PC-3 (cell line): ENCODE results near the gene TRPM5. TPM values are rescaled to one million over a fixed set of nuclear protein-coding genes. Genes with fewer than 3 reads are reported as not detected.
"Not testable (repeated sequence)": the region's sequence is repeated elsewhere in the genome, so short reads cannot be mapped to it uniquely, and the experiment has no call there.

Experiments used
- ATAC-seq: fragments of 200-7000 bp; cut with Tn5 transposase; 2 replicates; pipeline ENCODE4 v1.9.1; 2020; ENCODE audit warnings: mild to moderate bottlenecking, moderate library complexity
- BruUV-seq: library from RNA; stranded (reverse); fragments of 400-500 nt; replicated peaks from 2 replicates; lab custom pipeline; 2021; lab: Mats Ljungman, UMichigan
- CTCF ChIA-PET: fragments of 300-600 bp; sonication (Branson Sonifier 250); formaldehyde crosslinking; loops from one replicate; lab custom pipeline; 2022; ENCODE audit warnings: antibody characterized with exemption; lab: Charles Lee
- POLR2A ChIA-PET: fragments of 300-600 bp; sonication (Branson Sonifier 250); formaldehyde crosslinking; loops from one replicate; lab custom pipeline; 2022; ENCODE audit warnings: antibody characterized with exemption; ENCODE audit not compliant: unreplicated experiment; lab: Charles Lee
- DNase-seq: peaks from one replicate; pipeline ENCODE4 v3.0.0-alpha.2; 2015
- H2AFZ ChIP-seq: fragments of 300-600 bp; sonication (generic); 2 replicates; pipeline ENCODE4 v1.6.0; 2016; ENCODE audit warnings: antibody characterized with exemption, low read length
- H3F3A ChIP-seq: fragments of 300-600 bp; sonication (generic); one replicate; pipeline ENCODE4 v1.6.0; 2017; ENCODE audit warnings: antibody characterized with exemption, low read length, control low read depth, mild to moderate bottlenecking; ENCODE audit not compliant: unreplicated experiment
- H3K27ac ChIP-seq: fragments of 300-600 bp; sonication (generic); 2 replicates; pipeline ENCODE4 v1.5.1; 2016; ENCODE audit warnings: mild to moderate bottlenecking, low read length
- H3K27me3 ChIP-seq: fragments of 300-600 bp; sonication (generic); 2 replicates; pipeline ENCODE4 v1.6.1; 2016; ENCODE audit warnings: low read length, mixed read lengths
- H3K36me3 ChIP-seq: fragments of 300-600 bp; sonication (generic); 2 replicates; pipeline ENCODE4 v1.6.1; 2016; ENCODE audit warnings: low read depth, mixed run types, low read length, mixed read lengths
- H3K4me1 ChIP-seq: fragments of 300-600 bp; sonication (generic); 2 replicates; pipeline ENCODE4 v1.5.1; 2016; ENCODE audit warnings: low read length; ENCODE audit not compliant: insufficient read depth
- H3K4me2 ChIP-seq: fragments of 300-600 bp; sonication (generic); 2 replicates; pipeline ENCODE4 v1.6.0; 2016; ENCODE audit warnings: low read length
- H3K4me3 ChIP-seq: fragments of 300-600 bp; sonication (generic); 2 replicates; pipeline ENCODE4 v1.5.1; 2016; ENCODE audit warnings: mild to moderate bottlenecking, low read length, mixed read lengths
- H3K79me2 ChIP-seq: fragments of 300-600 bp; sonication (generic); 2 replicates; pipeline ENCODE4 v1.6.1; 2017; ENCODE audit warnings: low read length, mixed read lengths
- H3K9ac ChIP-seq: fragments of 300-600 bp; sonication (generic); 2 replicates; pipeline ENCODE4 v1.6.0; 2016; ENCODE audit warnings: mild to moderate bottlenecking, low read length
- H3K9me2 ChIP-seq: fragments of 300-600 bp; sonication (generic); replicated peaks from 2 replicates; pipeline ENCODE4 v1.6.1; 2016; ENCODE audit warnings: mixed run types, low read length, mixed read lengths
- H3K9me3 ChIP-seq: fragments of 300-600 bp; sonication (generic); 2 replicates; pipeline ENCODE4 v1.6.1; 2016; ENCODE audit warnings: low read length, mixed read lengths
- H4K20me1 ChIP-seq: fragments of 300-600 bp; sonication (generic); 2 replicates; pipeline ENCODE4 v1.6.1; 2016; ENCODE audit warnings: low read length, mixed read lengths
- EZH2 ChIP-seq: fragments of 300-600 bp; sonication (generic); IDR thresholded peaks from one replicate; pipeline ENCODE4 v1.6.1; 2017; ENCODE audit warnings: antibody characterized with exemption, mild to moderate bottlenecking, low read length; ENCODE audit not compliant: unreplicated experiment
- EZH2phosphoT487 ChIP-seq: fragments of 300-600 bp; sonication (generic); IDR thresholded peaks from 2 replicates; pipeline ENCODE4 v1.6.1; 2018; ENCODE audit warnings: mild to moderate bottlenecking, antibody characterized with exemption, low read length, borderline replicate concordance
- intact Hi-C: fragments of 100-400 bp; cut with micrococcal nuclease; formaldehyde crosslinking; loops from 2 replicates; pipeline ENCODE4 v1.9.0; 2023
- total RNA-seq: library from RNA; depleted of rRNA; stranded (reverse); fragments of >200 nt; gene quantifications from 2 replicates; pipeline ENCODE4 v1.2.3, GENCODE V29; 2014
- TF ChIP-seq, protein P1 (sequence below): fragments of 300-600 bp; sonication (generic); conservative IDR thresholded peaks from 2 replicates; pipeline ENCODE4 v1.5.1; 2017; ENCODE audit warnings: antibody characterized with exemption, low read depth, mild to moderate bottlenecking, low read length

Gene TRPM5
- total RNA-seq, 1 experiment from 2014 or later, result not detected

DNA sequence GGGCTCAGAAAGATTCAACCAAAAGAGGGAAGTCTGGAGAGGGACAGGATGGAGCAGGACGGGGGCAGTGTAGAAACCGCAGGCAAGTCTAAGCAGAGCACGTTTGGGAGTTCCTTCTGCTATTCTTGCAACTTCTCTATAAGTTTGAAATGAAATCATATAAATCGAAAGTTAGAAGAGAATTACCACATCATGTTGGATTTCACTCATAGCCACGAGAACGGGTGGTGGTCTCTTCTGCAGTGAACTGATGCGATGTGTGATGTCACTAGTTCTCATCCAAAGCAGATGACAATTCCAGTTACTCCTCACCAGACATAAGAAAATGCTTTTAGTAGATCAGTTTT is 36.5 kb upstream of the TRPM5 start:
- intact Hi-C loops, result no loop called here
- POLR2A ChIA-PET, result no interaction called here
- H3K4me3 ChIP-seq, result no peak overlapping the region

GRCh38 chr11:2480067-2480873 is 36.0 kb upstream of the TRPM5 start:
- CTCF ChIA-PET, result interaction anchor here (0.5 kb wide), 1 partner anchor 306 kb away, joined by 3 read pairs; no protein-coding TSS in a partner anchor
- H2AFZ ChIP-seq, H3K36me3 ChIP-seq, H3K4me3 ChIP-seq, POLR2A ChIA-PET, H3K9me3 ChIP-seq, intact Hi-C loops, H3K4me1 ChIP-seq, H3K9ac ChIP-seq, ATAC-seq, H3K9me2 ChIP-seq, H4K20me1 ChIP-seq, DNase-seq, H3K79me2 ChIP-seq, H3K27ac ChIP-seq, H3K4me2 ChIP-seq, H3F3A ChIP-seq, BruUV-seq: not testable (repeated sequence)
- H3K27me3 ChIP-seq, result peaks cover 14% of the 10 kb centered on the region; the same call in 1 of the 2 replicates

More for the DNA sequence above, 36.5 kb upstream of the TRPM5 start:
- BruUV-seq, result no TSS peak
- no peak overlapping the region for H3K27ac ChIP-seq
- no peaks in the 10 kb centered on the region for H3K9me2 ChIP-seq
- H3K36me3 ChIP-seq, result no peaks in the 10 kb centered on the region
- no peaks in the 10 kb centered on the region for H3K79me2 ChIP-seq
- DNase-seq (no peak), ATAC-seq (no peak)
- no peak for TF ChIP-seq EZH2phosphoT487
- no peak for TF ChIP-seq EZH2
- TF ChIP-seq, protein P1, sequence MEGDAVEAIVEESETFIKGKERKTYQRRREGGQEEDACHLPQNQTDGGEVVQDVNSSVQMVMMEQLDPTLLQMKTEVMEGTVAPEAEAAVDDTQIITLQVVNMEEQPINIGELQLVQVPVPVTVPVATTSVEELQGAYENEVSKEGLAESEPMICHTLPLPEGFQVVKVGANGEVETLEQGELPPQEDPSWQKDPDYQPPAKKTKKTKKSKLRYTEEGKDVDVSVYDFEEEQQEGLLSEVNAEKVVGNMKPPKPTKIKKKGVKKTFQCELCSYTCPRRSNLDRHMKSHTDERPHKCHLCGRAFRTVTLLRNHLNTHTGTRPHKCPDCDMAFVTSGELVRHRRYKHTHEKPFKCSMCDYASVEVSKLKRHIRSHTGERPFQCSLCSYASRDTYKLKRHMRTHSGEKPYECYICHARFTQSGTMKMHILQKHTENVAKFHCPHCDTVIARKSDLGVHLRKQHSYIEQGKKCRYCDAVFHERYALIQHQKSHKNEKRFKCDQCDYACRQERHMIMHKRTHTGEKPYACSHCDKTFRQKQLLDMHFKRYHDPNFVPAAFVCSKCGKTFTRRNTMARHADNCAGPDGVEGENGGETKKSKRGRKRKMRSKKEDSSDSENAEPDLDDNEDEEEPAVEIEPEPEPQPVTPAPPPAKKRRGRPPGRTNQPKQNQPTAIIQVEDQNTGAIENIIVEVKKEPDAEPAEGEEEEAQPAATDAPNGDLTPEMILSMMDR, result no peak
- H3K9me3 ChIP-seq, result no peaks in the 10 kb centered on the region
- CTCF ChIA-PET, result interaction anchor here (0.5 kb wide), 1 partner anchor 306 kb away, joined by 3 read pairs; no protein-coding TSS in a partner anchor
- H3K4me1 ChIP-seq, result no peaks in the 10 kb centered on the region
- H2AFZ ChIP-seq, result no peak overlapping the region
- no peaks in the 10 kb centered on the region for H3F3A ChIP-seq
- H3K27me3 ChIP-seq, result peaks cover 14% of the 10 kb centered on the region; the same call in 1 of the 2 replicates
- H4K20me1 ChIP-seq, result no peaks in the 10 kb centered on the region
- H3K4me2 ChIP-seq, result no peak overlapping the region
- no peak overlapping the region for H3K9ac ChIP-seq

DNA sequence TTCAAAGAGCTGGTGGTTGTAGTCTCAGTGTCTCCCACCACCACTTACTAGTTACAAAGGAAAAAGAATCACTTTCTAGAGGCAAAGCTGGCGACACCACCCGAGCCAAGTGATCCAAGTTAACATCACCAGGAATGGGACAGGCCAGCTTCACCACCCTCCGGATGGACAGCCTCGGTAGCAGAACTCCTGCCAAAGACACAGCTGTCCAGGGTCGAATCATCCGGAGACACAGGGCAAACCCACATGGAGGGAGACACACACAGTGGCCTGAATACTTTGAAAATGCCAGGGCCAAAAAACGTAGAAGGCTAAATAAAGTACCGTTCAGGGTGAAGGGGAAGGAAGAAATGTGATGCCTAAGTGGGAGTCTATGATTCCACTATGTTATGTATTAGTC is 33.6 kb upstream of the TRPM5 start:
- Histone ChIP-seq H3K9me2 (no peaks in the 10 kb centered on the region), H3K4me3 (no peak overlapping the region), H3F3A (no peaks in the 10 kb centered on the region), H3K4me2 (no peak overlapping the region), H3K9ac (no peak overlapping the region), H3K27ac (no peak overlapping the region), H3K36me3 (no peaks in the 10 kb centered on the region), H3K27me3 (peaks cover 7% of the 10 kb centered on the region; the same call in 1 of the 2 replicates), H3K4me1 (no peaks in the 10 kb centered on the region), H3K79me2 (no peaks in the 10 kb centered on the region), H3K9me3 (no peaks in the 10 kb centered on the region), H4K20me1 (no peaks in the 10 kb centered on the region), H2AFZ (no peak overlapping the region)
- ChIA-PET CTCF (no interaction called here), POLR2A (no interaction called here)
- TF ChIP-seq EZH2phosphoT487 (no peak), EZH2 (no peak)
- TF ChIP-seq, protein P1, result no peak
- DNase-seq (no peak), ATAC-seq (no peak)
- intact Hi-C loops, result no loop called here
- BruUV-seq, result no TSS peak
